GM12873 (cell line): ENCODE measurements around the gene MED13L.
A peak's percentile ranks its signal among the peaks of the same experiment; 100 is the strongest.

ENCODE experiments used
- CTCF ChIP-seq: IDR thresholded peaks from 2 replicates; pipeline ENCODE4 v1.5.1; 2012; ENCODE audit warnings: low read depth, mild to moderate bottlenecking, moderate library complexity, low read length, control low read depth; ENCODE audit not compliant: insufficient read depth; ENCODE audit errors: missing control alignments

Gene MED13L

GRCh38 chr12:115946867-115947695 is 330.4 kb downstream of the MED13L start:
- TF ChIP-seq CTCF = peak; percentile 37

- no peak for TF ChIP-seq CTCF
These were observed 331.4 kb downstream of the MED13L start for GRCh38 chr12:115946092-115946491.

- no peak for TF ChIP-seq CTCF
These were observed 332.0 kb downstream of the MED13L start for GRCh38 chr12:115945491-115945885.

GRCh38 chr12:115944837-115945490 is 332.5 kb downstream of the MED13L start:
- no peak for TF ChIP-seq CTCF

GRCh38 chr12:115944392-115944742 is 333.1 kb downstream of the MED13L start:
- no peak for TF ChIP-seq CTCF

GRCh38 chr12:115943630-115944391 is 333.7 kb downstream of the MED13L start:
- TF ChIP-seq CTCF = no peak

- no peak for TF ChIP-seq CTCF
These were observed 334.2 kb downstream of the MED13L start for GRCh38 chr12:115943310-115943629.
